ENCODE results near the gene KLRC4. TPM values are rescaled to one million over a fixed set of nuclear protein-coding genes. Genes with fewer than 3 reads are reported as not detected.
A peak's percentile ranks its signal among the peaks of the same experiment; 100 is the strongest.
"Not testable (repeated sequence)": the region's sequence is repeated elsewhere in the genome, so short reads cannot be mapped to it uniquely, and the experiment has no call there.

The KLRC4 gene
- total RNA-seq, 1 experiment from 2014 or later = not detected

- Histone ChIP-seq H3K4me3 (ENCODE audit: low read length) (no peak overlapping the region), H3K9me2 (replicated peaks; ENCODE audit: low read length) (no peaks in the 10 kb centered on the region), H3K27ac (ENCODE audit: low read length) (no peak overlapping the region), H3K79me2 (ENCODE audit: low read length) (no peaks in the 10 kb centered on the region), H3K9me3 (ENCODE audit: low read length) (no peaks in the 10 kb centered on the region), H3F3A (ENCODE audit: low read length, unreplicated experiment) (no peaks in the 10 kb centered on the region), H3K4me2 (ENCODE audit: low read length) (no peak overlapping the region), H3K36me3 (ENCODE audit: low read depth, low read length) (no peaks in the 10 kb centered on the region), H2AFZ (ENCODE audit: low read length) (no peak overlapping the region), H3K4me1 (ENCODE audit: insufficient read depth, low read length) (0 out of 2 replicates have a peak, but pooled peaks cover 4% of the 10 kb centered on the region), H3K9ac (ENCODE audit: low read length) (no peak overlapping the region), H3K27me3 (ENCODE audit: low read length) (no peaks in the 10 kb centered on the region), H4K20me1 (ENCODE audit: low read length) (no peaks in the 10 kb centered on the region)
- ChIA-PET POLR2A (ENCODE audit: unreplicated experiment) (no interaction called here), CTCF (no interaction called here)
- intact Hi-C loops (cut with micrococcal nuclease) = no loop called here
- BruUV-seq (replicated peaks) = no TSS peak
- ATAC-seq = no peak
- TF ChIP-seq EZH2 (IDR thresholded peaks at IDR 0.05; ENCODE audit: low read length, unreplicated experiment) = no peak
- TF ChIP-seq EZH2phosphoT487 (IDR thresholded peaks at IDR 0.05; ENCODE audit: borderline replicate concordance, low read length) = no peak
- TF ChIP-seq, protein P1, sequence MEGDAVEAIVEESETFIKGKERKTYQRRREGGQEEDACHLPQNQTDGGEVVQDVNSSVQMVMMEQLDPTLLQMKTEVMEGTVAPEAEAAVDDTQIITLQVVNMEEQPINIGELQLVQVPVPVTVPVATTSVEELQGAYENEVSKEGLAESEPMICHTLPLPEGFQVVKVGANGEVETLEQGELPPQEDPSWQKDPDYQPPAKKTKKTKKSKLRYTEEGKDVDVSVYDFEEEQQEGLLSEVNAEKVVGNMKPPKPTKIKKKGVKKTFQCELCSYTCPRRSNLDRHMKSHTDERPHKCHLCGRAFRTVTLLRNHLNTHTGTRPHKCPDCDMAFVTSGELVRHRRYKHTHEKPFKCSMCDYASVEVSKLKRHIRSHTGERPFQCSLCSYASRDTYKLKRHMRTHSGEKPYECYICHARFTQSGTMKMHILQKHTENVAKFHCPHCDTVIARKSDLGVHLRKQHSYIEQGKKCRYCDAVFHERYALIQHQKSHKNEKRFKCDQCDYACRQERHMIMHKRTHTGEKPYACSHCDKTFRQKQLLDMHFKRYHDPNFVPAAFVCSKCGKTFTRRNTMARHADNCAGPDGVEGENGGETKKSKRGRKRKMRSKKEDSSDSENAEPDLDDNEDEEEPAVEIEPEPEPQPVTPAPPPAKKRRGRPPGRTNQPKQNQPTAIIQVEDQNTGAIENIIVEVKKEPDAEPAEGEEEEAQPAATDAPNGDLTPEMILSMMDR (conservative IDR thresholded peaks at IDR 0.05; ENCODE audit: low read depth, low read length) = no peak
- no peak for DNase-seq
Measured at GRCh38 chr12:10448236-10448635, 38.7 kb upstream of the KLRC4 start.

- BruUV-seq (replicated peaks); H3K4me2 ChIP-seq (ENCODE audit: low read length); intact Hi-C loops (cut with micrococcal nuclease); H4K20me1 ChIP-seq (ENCODE audit: low read length); H3K9me3 ChIP-seq (ENCODE audit: low read length); H3K27ac ChIP-seq (ENCODE audit: low read length); POLR2A ChIA-PET (ENCODE audit: unreplicated experiment); H3K79me2 ChIP-seq (ENCODE audit: low read length); H3F3A ChIP-seq (ENCODE audit: low read length, unreplicated experiment); H3K9ac ChIP-seq (ENCODE audit: low read length); H3K4me3 ChIP-seq (ENCODE audit: low read length); H3K36me3 ChIP-seq (ENCODE audit: low read depth, low read length); CTCF ChIA-PET; H2AFZ ChIP-seq (ENCODE audit: low read length); H3K4me1 ChIP-seq (ENCODE audit: insufficient read depth, low read length); DNase-seq; ATAC-seq; H3K9me2 ChIP-seq (replicated peaks; ENCODE audit: low read length); H3K27me3 ChIP-seq (ENCODE audit: low read length): not testable (repeated sequence)
Measured at GRCh38 chr12:10446052-10446451, 36.5 kb upstream of the KLRC4 start.

DNA sequence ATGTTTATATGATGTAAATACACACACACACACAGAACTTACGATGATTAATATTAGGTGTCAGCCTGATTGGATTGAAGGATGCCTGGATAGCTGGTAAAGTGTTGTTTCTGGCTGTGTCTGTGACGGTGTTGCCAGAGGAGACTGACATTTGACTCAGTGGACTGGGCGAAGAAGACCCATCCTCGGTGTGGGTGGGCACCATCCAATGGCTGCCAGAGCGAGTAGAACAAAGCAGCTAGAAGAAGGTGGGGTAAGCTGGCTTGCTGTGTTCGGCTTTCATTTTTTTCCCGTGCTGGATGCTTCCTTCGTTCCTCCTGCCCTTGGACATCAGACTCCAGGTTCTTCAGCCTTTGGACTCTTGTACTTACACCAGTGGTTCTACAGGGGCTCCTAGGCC, 31.6 kb upstream of the KLRC4 start:
- ATAC-seq; H3K27ac ChIP-seq (ENCODE audit: low read length); POLR2A ChIA-PET (ENCODE audit: unreplicated experiment): not testable (repeated sequence)

GRCh38 chr12:10439608-10440274, 30.2 kb upstream of the KLRC4 start:
- H3K9me2 ChIP-seq (replicated peaks; ENCODE audit: low read length); H2AFZ ChIP-seq (ENCODE audit: low read length); H3F3A ChIP-seq (ENCODE audit: low read length, unreplicated experiment); H3K4me3 ChIP-seq (ENCODE audit: low read length); H3K9ac ChIP-seq (ENCODE audit: low read length); CTCF ChIA-PET; H3K9me3 ChIP-seq (ENCODE audit: low read length); BruUV-seq (replicated peaks); H3K4me1 ChIP-seq (ENCODE audit: insufficient read depth, low read length); POLR2A ChIA-PET (ENCODE audit: unreplicated experiment); intact Hi-C loops (cut with micrococcal nuclease); H3K4me2 ChIP-seq (ENCODE audit: low read length); H3K36me3 ChIP-seq (ENCODE audit: low read depth, low read length); H3K79me2 ChIP-seq (ENCODE audit: low read length); H4K20me1 ChIP-seq (ENCODE audit: low read length); H3K27me3 ChIP-seq (ENCODE audit: low read length): not testable (repeated sequence)
- ATAC-seq (peak; percentile 91), DNase-seq (peak; percentile 81)
- H3K27ac ChIP-seq (ENCODE audit: low read length) = peak overlapping the region; percentile 45

More for the DNA sequence above, 31.6 kb upstream of the KLRC4 start:
- DNase-seq; H2AFZ ChIP-seq (ENCODE audit: low read length); CTCF ChIA-PET; H3K4me3 ChIP-seq (ENCODE audit: low read length); H3K9ac ChIP-seq (ENCODE audit: low read length); intact Hi-C loops (cut with micrococcal nuclease); H3F3A ChIP-seq (ENCODE audit: low read length, unreplicated experiment); H3K9me3 ChIP-seq (ENCODE audit: low read length); BruUV-seq (replicated peaks); H3K36me3 ChIP-seq (ENCODE audit: low read depth, low read length); H4K20me1 ChIP-seq (ENCODE audit: low read length); H3K79me2 ChIP-seq (ENCODE audit: low read length); H3K4me1 ChIP-seq (ENCODE audit: insufficient read depth, low read length); H3K27me3 ChIP-seq (ENCODE audit: low read length); H3K4me2 ChIP-seq (ENCODE audit: low read length); H3K9me2 ChIP-seq (replicated peaks; ENCODE audit: low read length): not testable (repeated sequence)

- H3K4me2 ChIP-seq (ENCODE audit: low read length); H3K9me3 ChIP-seq (ENCODE audit: low read length); H3K27me3 ChIP-seq (ENCODE audit: low read length); POLR2A ChIA-PET (ENCODE audit: unreplicated experiment); H4K20me1 ChIP-seq (ENCODE audit: low read length); H3F3A ChIP-seq (ENCODE audit: low read length, unreplicated experiment); H3K4me3 ChIP-seq (ENCODE audit: low read length); intact Hi-C loops (cut with micrococcal nuclease); CTCF ChIA-PET; BruUV-seq (replicated peaks); ATAC-seq; H3K9ac ChIP-seq (ENCODE audit: low read length); H3K79me2 ChIP-seq (ENCODE audit: low read length); DNase-seq; H3K36me3 ChIP-seq (ENCODE audit: low read depth, low read length); H3K4me1 ChIP-seq (ENCODE audit: insufficient read depth, low read length); H3K27ac ChIP-seq (ENCODE audit: low read length); H3K9me2 ChIP-seq (replicated peaks; ENCODE audit: low read length); H2AFZ ChIP-seq (ENCODE audit: low read length): not testable (repeated sequence)
Measured at GRCh38 chr12:10437601-10438000, 28.0 kb upstream of the KLRC4 start.

DNA sequence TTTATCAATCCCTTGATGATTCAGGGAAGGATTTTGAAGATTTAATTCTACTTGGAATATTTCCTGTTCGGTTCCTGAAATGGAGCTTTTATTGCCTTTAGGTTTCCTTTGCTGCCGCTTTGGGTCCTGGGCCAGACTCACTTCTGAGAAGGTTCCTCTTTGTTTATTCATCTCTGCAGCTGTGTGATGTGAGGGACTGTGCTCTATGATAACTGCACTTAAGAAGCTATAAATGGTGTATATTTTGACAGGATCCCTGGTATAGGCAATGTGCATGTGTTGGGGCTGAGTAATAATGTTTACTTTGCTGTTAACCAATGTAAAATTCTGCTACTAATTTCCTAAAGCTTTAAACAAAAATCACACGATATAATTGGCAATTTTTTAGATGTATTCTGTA, 26.3 kb upstream of the KLRC4 start, which contains the start of gene KLRC2:
KLRC2 (minus strand) TSS at position 195 of the 400 bp plus-strand sequence; CDS start at position 171, 24 bp downstream.
- H3K9me3 ChIP-seq (ENCODE audit: low read length); H3K9ac ChIP-seq (ENCODE audit: low read length); CTCF ChIA-PET; H3K36me3 ChIP-seq (ENCODE audit: low read depth, low read length); intact Hi-C loops (cut with micrococcal nuclease); H3K27me3 ChIP-seq (ENCODE audit: low read length); H3K27ac ChIP-seq (ENCODE audit: low read length); H3K4me1 ChIP-seq (ENCODE audit: insufficient read depth, low read length); BruUV-seq (replicated peaks); H3F3A ChIP-seq (ENCODE audit: low read length, unreplicated experiment); POLR2A ChIA-PET (ENCODE audit: unreplicated experiment); H4K20me1 ChIP-seq (ENCODE audit: low read length); H2AFZ ChIP-seq (ENCODE audit: low read length); H3K79me2 ChIP-seq (ENCODE audit: low read length); H3K9me2 ChIP-seq (replicated peaks; ENCODE audit: low read length); H3K4me3 ChIP-seq (ENCODE audit: low read length): not testable (repeated sequence)
- peak; percentile 67 for ATAC-seq
- DNase-seq = peak; percentile 81
- peak within 1 kb of the TSS; percentile 57 for H3K4me2 ChIP-seq (ENCODE audit: low read length)

Data from PC-3 (cell line).